Lower leg skin (tissue), 4 donors: ENCODE results near the gene STK33. TPM values are rescaled to one million over a fixed set of nuclear protein-coding genes. Genes with fewer than 3 reads are reported as not detected.

Experiments
- DNase-seq, 2 donors: peaks; one replicate each; pipeline ENCODE4 v3.0.0-alpha.2; 2019; ENCODE audit warnings: low spot score in 2 of 2
- H3K4me3 ChIP-seq: fragments of 200-600 bp; sonication (generic); 2 replicates; pipeline ENCODE4 v1.5.1; 2017; ENCODE audit warnings: mild to moderate bottlenecking, low read depth; ENCODE audit not compliant: poor library complexity, severe bottlenecking
- CTCF ChIP-seq, 3 donors: fragments of 450-650 bp; IDR thresholded peaks; one replicate each; pipeline ENCODE4 v1.5.1; 2016; ENCODE audit warnings: antibody characterized with exemption in 3 of 3, mild to moderate bottlenecking in 3 of 3, moderate library complexity in 2 of 3
- POLR2A ChIP-seq, 2 donors: fragments of 450-650 bp; IDR thresholded peaks; one replicate each; pipeline ENCODE4 v1.6.1; 2016 to 2017; ENCODE audit warnings: antibody characterized with exemption in 2 of 2, mild to moderate bottlenecking in 1 of 2, moderate library complexity in 1 of 2
- whole genome bisulfite sequencing, 2 donors: methylation state at CpG; one replicate each; pipeline ENCODE4 v1.1.5; 2018; 5-methylcytosine and 5-hydroxymethylcytosine counted together
- intact Hi-C: fragments of 100-400 bp; cut with DNase I; formaldehyde crosslinking; loops from one replicate; pipeline ENCODE4 v1.15.0; 2023; ENCODE audit warnings: low total_unique reads
- total RNA-seq, 4 donors: library from RNA; depleted of rRNA; stranded (reverse); fragments of >200 nt; gene quantifications; one replicate each; pipeline ENCODE4 v1.1.0, GENCODE V29; 2016

The STK33 gene
- total RNA-seq, 4 donors from 2014 or later, result 0.23 to 6.5 (median 0.29) TPM; not detected in 1

DNA sequence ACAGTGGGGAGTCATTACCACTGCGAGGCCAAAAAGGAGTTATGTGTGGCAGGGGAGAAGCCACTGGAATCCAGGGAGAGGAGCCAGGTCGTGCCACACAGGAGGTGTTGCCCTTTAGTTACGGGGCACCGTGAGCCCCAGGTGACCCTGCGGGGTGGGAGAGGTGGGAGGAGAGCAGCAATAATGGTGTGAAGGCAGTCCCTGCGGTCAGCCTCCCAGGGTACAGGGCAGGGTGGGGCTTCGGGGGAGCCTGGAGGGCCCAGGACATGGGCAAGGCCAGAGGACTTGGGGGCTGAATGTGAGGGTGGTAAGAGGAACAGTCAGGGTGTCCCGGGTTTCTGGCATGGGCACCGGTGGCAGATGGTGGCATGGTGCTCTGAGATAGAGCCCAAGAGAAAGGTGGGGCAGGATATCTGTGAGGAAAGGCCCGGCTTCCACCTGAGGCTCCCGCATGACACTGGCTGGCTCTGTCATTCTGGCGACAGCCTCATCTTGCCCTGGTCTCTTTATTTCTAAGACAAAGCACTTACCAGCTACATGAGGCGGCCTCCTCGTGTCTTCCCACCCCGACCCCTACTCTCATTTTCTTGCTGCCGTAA, 247.8 kb downstream of the STK33 start:
- no peak for DNase-seq
- H3K4me3 ChIP-seq, result no peak overlapping the region
- TF ChIP-seq POLR2A (IDR thresholded peaks at IDR 0.05) (no peak), CTCF (IDR thresholded peaks at IDR 0.05) (no peak)
- 85 to 91% methylated on average over 16 of the region's 16 CpGs for WGBS, 2 donors
- intact Hi-C loops, result no loop called here

GRCh38 chr11:8345179-8345578, 248.8 kb downstream of the STK33 start:
- intact Hi-C loops, result no loop called here
- no peak for TF ChIP-seq POLR2A (IDR thresholded peaks at IDR 0.05)
- no peak for TF ChIP-seq CTCF (IDR thresholded peaks at IDR 0.05)
- no peak overlapping the region for H3K4me3 ChIP-seq
- no peak for DNase-seq
- 80 to 83% methylated on average over 11 of the region's 11 CpGs for WGBS, 2 donors

- no peak overlapping the region for H3K4me3 ChIP-seq
- intact Hi-C loops, result no loop called here
- WGBS, 2 donors, result 75 to 76% methylated on average over 3 of the region's 3 CpGs
- TF ChIP-seq POLR2A (IDR thresholded peaks at IDR 0.05) (no peak), CTCF (IDR thresholded peaks at IDR 0.05) (no peak)
- DNase-seq, result no peak
Measured at GRCh38 chr11:8344346-8344745, 249.7 kb downstream of the STK33 start.

DNA sequence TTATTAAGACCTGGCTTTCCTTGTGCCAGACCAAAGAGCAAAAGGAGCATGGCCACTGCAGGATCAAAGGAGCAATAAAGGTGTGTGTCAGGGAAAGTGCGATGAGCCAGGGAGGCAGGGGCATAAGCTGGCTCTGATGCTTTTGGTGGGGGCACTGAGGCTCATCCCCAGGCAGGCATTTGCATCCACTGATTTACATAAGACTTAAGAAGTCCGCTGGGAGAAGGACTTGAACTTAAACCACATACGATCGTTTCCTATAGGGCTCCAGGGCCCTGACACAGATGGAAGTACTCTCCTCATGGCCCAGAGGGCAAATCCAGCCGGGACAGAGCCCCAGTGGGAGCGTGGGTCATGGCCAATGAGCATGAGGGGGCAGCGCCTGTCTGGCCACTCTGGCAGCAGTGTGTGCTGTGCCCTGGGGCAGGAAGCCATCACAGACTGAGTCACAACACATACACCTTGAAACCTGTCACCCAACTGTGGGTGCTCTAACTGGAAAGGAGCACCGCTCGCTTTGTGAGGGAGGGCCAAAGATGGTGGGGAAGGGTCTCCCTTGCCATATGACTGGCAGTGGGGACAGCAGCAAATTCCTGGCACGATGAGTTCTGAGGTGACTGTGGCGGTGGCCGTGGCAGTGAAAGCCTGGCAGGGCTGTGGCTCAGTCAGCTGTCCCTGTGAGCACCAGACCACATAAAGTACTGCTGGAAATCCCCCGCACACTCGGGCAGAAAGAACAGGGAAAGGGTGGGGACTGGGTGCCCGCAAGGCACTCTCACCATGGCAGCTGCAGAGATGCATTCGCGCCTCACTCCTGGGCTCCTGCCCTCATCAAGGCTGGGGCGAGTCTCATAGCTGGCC, 251.0 kb downstream of the STK33 start:
- no peak overlapping the region for H3K4me3 ChIP-seq
- intact Hi-C loops, result no loop called here
- WGBS, 2 donors, result 48 to 58% methylated on average over 15 to 18 of the region's 18 CpGs
- TF ChIP-seq CTCF (IDR thresholded peaks at IDR 0.05) (no peak), POLR2A (IDR thresholded peaks at IDR 0.05) (no peak)
- DNase-seq, result no peak

DNA sequence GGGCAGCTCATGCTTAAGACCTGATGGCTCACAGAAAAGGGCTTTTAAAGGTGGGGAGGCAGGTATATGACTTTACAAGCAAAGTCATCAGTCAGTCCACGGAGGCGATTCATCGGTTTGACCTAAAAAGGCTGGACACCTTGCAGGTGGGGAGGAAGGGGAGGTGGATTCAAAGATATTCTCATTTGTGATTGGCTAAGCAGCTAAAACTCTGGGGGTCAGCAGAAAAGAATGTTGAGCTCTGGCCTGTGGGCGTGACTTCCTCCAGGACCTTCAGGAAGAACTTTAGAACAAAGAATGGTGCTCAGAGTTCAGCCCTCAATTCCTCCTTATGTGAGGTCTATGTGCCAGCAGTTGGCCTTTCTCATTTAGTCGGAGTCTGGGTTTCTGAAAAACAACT, 252.0 kb downstream of the STK33 start:
- 80 to 89% methylated on average over 5 of the region's 5 CpGs for WGBS, 2 donors
- intact Hi-C loops, result no loop called here
- no peak for TF ChIP-seq CTCF (IDR thresholded peaks at IDR 0.05)
- no peak for DNase-seq
- no peak overlapping the region for H3K4me3 ChIP-seq

Other genes with a start within 250 kb of the STK33 start
- gene TRIM66, start 88.4 kb upstream of the STK33 start, total RNA-seq, result 10 to 100 TPM in 1 of 4 donors, 1 to 10 TPM in 3; 3.3 to 13.0 (median 6.2) TPM
- gene RPL27A, start 88.6 kb upstream of the STK33 start, total RNA-seq, result 1,000 to 10,000 TPM in 3 of 4 donors, 100 to 1,000 TPM in 1; 913 to 2,100 (median 1,383) TPM